ENCODE data around the gene IBTK. TPM values are rescaled to one million over a fixed set of nuclear protein-coding genes. Genes with fewer than 3 reads are reported as not detected.
A peak's percentile ranks its signal among the peaks of the same experiment; 100 is the strongest.
"Not testable (repeated sequence)": the region's sequence is repeated elsewhere in the genome, so short reads cannot be mapped to it uniquely, and the experiment has no call there.

The IBTK gene, protein sequence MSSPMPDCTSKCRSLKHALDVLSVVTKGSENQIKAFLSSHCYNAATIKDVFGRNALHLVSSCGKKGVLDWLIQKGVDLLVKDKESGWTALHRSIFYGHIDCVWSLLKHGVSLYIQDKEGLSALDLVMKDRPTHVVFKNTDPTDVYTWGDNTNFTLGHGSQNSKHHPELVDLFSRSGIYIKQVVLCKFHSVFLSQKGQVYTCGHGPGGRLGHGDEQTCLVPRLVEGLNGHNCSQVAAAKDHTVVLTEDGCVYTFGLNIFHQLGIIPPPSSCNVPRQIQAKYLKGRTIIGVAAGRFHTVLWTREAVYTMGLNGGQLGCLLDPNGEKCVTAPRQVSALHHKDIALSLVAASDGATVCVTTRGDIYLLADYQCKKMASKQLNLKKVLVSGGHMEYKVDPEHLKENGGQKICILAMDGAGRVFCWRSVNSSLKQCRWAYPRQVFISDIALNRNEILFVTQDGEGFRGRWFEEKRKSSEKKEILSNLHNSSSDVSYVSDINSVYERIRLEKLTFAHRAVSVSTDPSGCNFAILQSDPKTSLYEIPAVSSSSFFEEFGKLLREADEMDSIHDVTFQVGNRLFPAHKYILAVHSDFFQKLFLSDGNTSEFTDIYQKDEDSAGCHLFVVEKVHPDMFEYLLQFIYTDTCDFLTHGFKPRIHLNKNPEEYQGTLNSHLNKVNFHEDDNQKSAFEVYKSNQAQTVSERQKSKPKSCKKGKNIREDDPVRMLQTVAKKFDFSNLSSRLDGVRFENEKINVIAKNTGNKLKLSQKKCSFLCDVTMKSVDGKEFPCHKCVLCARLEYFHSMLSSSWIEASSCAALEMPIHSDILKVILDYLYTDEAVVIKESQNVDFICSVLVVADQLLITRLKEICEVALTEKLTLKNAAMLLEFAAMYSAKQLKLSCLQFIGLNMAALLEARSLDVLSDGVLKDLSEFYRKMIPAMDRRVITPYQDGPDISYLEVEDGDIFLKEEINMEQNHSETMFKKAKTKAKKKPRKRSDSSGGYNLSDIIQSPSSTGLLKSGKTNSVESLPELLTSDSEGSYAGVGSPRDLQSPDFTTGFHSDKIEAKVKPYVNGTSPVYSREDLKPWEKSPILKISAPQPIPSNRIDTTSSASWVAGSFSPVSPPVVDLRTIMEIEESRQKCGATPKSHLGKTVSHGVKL (N-terminal part only)
- total RNA-seq (10 to 100 TPM; 27.4 to 40.1 (median 36.4) TPM), polyA plus RNA-seq (10 to 100 TPM; 15.3 to 37.7 TPM)
- long read RNA-seq, donor 1, full-length matches to known transcripts, result 5 of 31 reads
- long read RNA-seq, donor 1, partial matches to known transcripts, result 21 of 31 reads
- long read RNA-seq, donor 1, other reads (novel, unspliced or antisense), result 5 of 31 reads
- long read RNA-seq, donor 2, full-length matches to known transcripts, result 14 of 39 reads
- long read RNA-seq, donor 2, partial matches to known transcripts, result 23 of 39 reads
- long read RNA-seq, donor 2, other reads (novel, unspliced or antisense), result 2 of 39 reads
- long read RNA-seq, donor 3, full-length matches to known transcripts, result 8 of 106 reads
- long read RNA-seq, donor 3, partial matches to known transcripts, result 79 of 106 reads
- long read RNA-seq, donor 3, other reads (novel, unspliced or antisense), result 19 of 106 reads

DNA sequence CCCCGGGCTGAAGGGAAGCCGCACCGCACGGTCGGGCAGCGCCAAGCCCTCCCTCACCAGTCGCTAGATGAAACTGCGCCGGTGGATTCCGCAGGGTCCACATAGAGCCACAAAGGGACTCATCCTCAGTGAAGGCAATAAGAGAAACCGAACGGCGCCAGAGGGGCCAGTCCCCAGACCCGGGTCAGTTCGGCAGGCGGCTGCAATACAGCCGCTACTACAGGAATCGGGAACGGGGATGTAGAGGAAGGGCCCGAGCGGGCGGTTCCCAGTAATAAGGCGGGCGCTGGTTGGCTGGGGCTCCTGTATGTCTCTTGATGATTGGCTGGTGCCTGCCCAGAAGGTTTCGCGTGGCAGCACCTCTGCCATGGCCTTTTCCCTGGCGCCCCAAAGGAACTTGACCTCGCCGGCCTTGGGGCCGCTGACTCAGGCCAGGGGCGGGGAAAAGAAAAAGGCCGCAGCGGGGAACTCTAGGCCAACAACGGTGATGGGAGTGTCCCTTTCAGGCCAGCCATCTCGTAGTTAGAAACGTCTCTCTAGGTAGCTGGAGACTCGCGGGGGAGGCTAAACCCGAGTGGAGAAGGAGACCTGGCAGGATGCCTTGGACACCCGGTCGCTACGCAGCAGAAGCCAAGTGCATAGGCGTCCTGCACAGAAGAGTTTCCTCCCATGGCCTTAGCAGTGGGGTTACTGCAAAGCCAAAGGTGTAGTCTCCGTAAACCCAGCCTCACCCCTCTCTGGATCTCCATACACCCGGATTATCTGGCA is at the start of gene IBTK:
Gene IBTK, minus strand, starts transcription at position 240 of the 768 bp plus-strand sequence. CDS start 7,258 bp downstream, outside the sequence.
- intact Hi-C loops (cut with DNase I), result loop anchor here in 5 of 10 donors (5.0 to 10.0 kb wide), 3 partner anchors 945 to 967 kb away; partner anchors contain the start of genes PGM3 (in 4 of the 5) and RWDD2A (in 4 of the 5)
- 1 to 2% methylated on average over 45 of the region's 45 CpGs for WGBS, 2 donors
- Histone ChIP-seq H3K4me3 (peak within 1 kb of the TSS; percentile 53 to 92 (median 83)), H3K9me3 (no peaks in the 10 kb centered on the region), H3K36me3 (no peaks in the 10 kb centered on the region), H3K27ac (peak within 1 kb of the TSS; percentile 7 to 97 (median 94)), H3K4me1 (peaks cover 3 to 49% (median 37%) of the 10 kb centered on the region in 9 donors), H3K27me3 (no peaks in the 10 kb centered on the region)
- TF ChIP-seq, protein P1, sequence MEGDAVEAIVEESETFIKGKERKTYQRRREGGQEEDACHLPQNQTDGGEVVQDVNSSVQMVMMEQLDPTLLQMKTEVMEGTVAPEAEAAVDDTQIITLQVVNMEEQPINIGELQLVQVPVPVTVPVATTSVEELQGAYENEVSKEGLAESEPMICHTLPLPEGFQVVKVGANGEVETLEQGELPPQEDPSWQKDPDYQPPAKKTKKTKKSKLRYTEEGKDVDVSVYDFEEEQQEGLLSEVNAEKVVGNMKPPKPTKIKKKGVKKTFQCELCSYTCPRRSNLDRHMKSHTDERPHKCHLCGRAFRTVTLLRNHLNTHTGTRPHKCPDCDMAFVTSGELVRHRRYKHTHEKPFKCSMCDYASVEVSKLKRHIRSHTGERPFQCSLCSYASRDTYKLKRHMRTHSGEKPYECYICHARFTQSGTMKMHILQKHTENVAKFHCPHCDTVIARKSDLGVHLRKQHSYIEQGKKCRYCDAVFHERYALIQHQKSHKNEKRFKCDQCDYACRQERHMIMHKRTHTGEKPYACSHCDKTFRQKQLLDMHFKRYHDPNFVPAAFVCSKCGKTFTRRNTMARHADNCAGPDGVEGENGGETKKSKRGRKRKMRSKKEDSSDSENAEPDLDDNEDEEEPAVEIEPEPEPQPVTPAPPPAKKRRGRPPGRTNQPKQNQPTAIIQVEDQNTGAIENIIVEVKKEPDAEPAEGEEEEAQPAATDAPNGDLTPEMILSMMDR (IDR thresholded peaks at IDR 0.05), result peak in 1 of 9 donors; percentile 1
- peak; percentile 97 to 99 (median 99) for ATAC-seq
- DNase-seq, result peak; percentile 95

DNA sequence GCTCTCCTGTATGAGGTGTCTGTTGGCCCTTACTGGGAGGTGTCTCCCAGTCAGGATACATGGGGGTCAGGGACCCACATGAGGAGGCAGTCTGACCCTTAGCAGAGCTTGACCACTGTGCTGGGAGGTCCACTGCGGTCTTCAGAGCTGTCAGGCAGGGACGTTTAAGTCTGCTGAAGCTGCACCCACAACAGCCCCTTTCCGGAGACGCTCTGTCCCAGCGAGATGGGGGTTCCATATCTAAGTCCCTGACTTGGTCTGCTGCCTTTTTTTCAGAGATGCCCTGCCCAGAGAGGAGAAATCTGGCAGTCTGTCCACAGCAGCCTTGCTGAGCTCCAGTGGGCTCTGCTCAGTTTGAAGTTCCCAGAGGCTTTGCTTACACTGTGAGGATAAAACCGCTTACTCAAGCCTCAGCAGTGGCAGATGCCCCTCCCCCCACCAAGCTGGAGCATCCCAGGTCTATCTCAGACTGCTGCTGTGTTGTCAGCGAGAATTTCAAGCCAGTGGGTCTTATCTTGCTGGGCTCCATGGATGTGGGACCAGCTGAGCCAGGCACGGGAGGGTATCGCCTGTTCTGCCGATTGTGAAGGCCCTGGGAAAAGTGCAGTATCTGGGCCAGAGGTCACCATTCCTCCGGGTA is 36.3 kb upstream of the IBTK start:
- TF ChIP-seq, protein P1 (IDR thresholded peaks at IDR 0.05), result no peak
- WGBS, 2 donors, result 42 to 46% methylated on average over 11 of the region's 11 CpGs

DNA sequence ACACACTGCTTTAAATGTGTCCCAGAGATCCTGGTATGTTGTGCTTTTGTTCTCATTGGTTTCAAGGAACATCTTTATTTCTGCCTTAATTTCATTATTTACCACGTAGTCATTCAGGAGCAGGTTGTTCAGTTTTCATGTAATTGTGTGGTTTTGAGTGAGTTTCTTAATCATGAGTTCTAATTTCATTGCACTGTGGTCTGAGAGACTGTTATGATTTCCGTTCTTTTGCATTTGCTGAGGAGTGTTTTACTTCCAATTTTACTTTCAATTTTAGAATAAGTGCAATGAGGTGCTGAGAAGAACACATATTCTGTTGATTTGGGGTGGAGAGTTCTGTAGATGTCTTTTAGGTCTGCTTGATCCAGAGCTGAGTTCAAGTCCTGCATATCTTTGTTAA is 34.0 kb upstream of the IBTK start:
- H3K36me3 ChIP-seq; H3K9me3 ChIP-seq; DNase-seq; ATAC-seq; intact Hi-C loops (cut with DNase I); H3K4me1 ChIP-seq; H3K27me3 ChIP-seq; H3K4me3 ChIP-seq: not testable (repeated sequence)
- peak overlapping the region in 1 of 10 donors; percentile 42 for H3K27ac ChIP-seq
- WGBS, 2 donors, result 59 to 73% methylated on average over 2 of the region's 2 CpGs

More for the DNA sequence above, 36.3 kb upstream of the IBTK start:
- ATAC-seq (peak in 1 of 8 donors; percentile 31), DNase-seq (no peak)
- H3K4me3 ChIP-seq, result no peak overlapping the region
- intact Hi-C loops (cut with DNase I), result no loop called here
- H3K4me1 ChIP-seq, result no peaks in the 10 kb centered on the region
- H3K36me3 ChIP-seq, result no peaks in the 10 kb centered on the region
- no peak overlapping the region for H3K27ac ChIP-seq
- peaks cover 0 to 6% (median 0%) of the 10 kb centered on the region in 11 donors for H3K9me3 ChIP-seq
- H3K27me3 ChIP-seq, result peaks cover 0 to 6% (median 0%) of the 10 kb centered on the region in 7 donors

Measured in heart right ventricle (tissue), 16 donors.